BE2C (cell line): ENCODE measurements around the gene UNC45A.
A peak's percentile ranks its signal among the peaks of the same experiment; 100 is the strongest.

ENCODE experiments used
- DNase-seq: peaks from one replicate; pipeline ENCODE4 v3.0.0-alpha.2; 2020
- H3K27me3 ChIP-seq: fragments of 250-450 bp; sonication (Bioruptor Pico); 2 replicates; pipeline ENCODE4 v1.5.1; 2020; ENCODE audit warnings: mild to moderate bottlenecking
- H3K36me3 ChIP-seq: fragments of 250-450 bp; sonication (Bioruptor Pico); 2 replicates; pipeline ENCODE4 v1.5.1; 2020; ENCODE audit warnings: mild to moderate bottlenecking
- H3K4me1 ChIP-seq: fragments of 250-450 bp; sonication (Bioruptor Pico); 2 replicates; pipeline ENCODE4 v1.5.1; 2020
- H3K4me3 ChIP-seq: 2 replicates; pipeline ENCODE4 v1.5.1; 2011; ENCODE audit warnings: low read depth, low read length
- H3K9me3 ChIP-seq: fragments of 250-450 bp; sonication (Bioruptor Pico); 2 replicates; pipeline ENCODE4 v1.5.1; 2020
- CTCF ChIP-seq: IDR thresholded peaks from 2 replicates; pipeline ENCODE4 v1.5.1; 2012; ENCODE audit warnings: mild to moderate bottlenecking, low read depth, low read length

Gene UNC45A

GRCh38 chr15:90902840-90903732, 32.0 kb upstream of the UNC45A start, which contains the start of gene MAN2A2:
TSS of gene MAN2A2 (plus strand) at chr15:90903302. CDS start at chr15:90904208, 906 bp downstream.
- H3K9me3 ChIP-seq = no peaks in the 10 kb centered on the region
- H3K27me3 ChIP-seq = no peaks in the 10 kb centered on the region
- DNase-seq = peak; percentile 60
- no peaks in the 10 kb centered on the region for H3K4me1 ChIP-seq
- peak within 1 kb of the TSS; percentile 83 for H3K4me3 ChIP-seq
- peaks cover 21% of the 10 kb centered on the region for H3K36me3 ChIP-seq
- no peak for TF ChIP-seq CTCF

- Histone ChIP-seq H3K36me3 (peaks cover 21% of the 10 kb centered on the region), H3K4me3 (peak overlapping the region; percentile 83), H3K27me3 (no peaks in the 10 kb centered on the region), H3K9me3 (no peaks in the 10 kb centered on the region), H3K4me1 (no peaks in the 10 kb centered on the region)
- 0 out of 2 replicates have a peak, but pooled peaks have one; percentile 9 for TF ChIP-seq CTCF
- DNase-seq = no peak
These were observed 31.1 kb upstream of the UNC45A start for GRCh38 chr15:90903733-90904536.

GRCh38 chr15:90904746-90905145, 30.3 kb upstream of the UNC45A start:
- no peak for DNase-seq
- no peaks in the 10 kb centered on the region for H3K27me3 ChIP-seq
- H3K36me3 ChIP-seq = peaks cover 25% of the 10 kb centered on the region
- TF ChIP-seq CTCF = no peak
- H3K4me3 ChIP-seq = no peak overlapping the region
- H3K4me1 ChIP-seq = no peaks in the 10 kb centered on the region
- H3K9me3 ChIP-seq = no peaks in the 10 kb centered on the region

- no peak for DNase-seq
- H3K4me1 ChIP-seq = no peaks in the 10 kb centered on the region
- no peak for TF ChIP-seq CTCF
- H3K4me3 ChIP-seq = no peak overlapping the region
- H3K36me3 ChIP-seq = peaks cover 33% of the 10 kb centered on the region
- H3K9me3 ChIP-seq = no peaks in the 10 kb centered on the region
- no peaks in the 10 kb centered on the region for H3K27me3 ChIP-seq
These were observed 29.5 kb upstream of the UNC45A start for GRCh38 chr15:90905306-90906180.

GRCh38 chr15:90906181-90906849, 28.8 kb upstream of the UNC45A start:
- TF ChIP-seq CTCF = no peak
- DNase-seq = no peak
- Histone ChIP-seq H3K9me3 (no peaks in the 10 kb centered on the region), H3K36me3 (peaks cover 33% of the 10 kb centered on the region), H3K4me1 (no peaks in the 10 kb centered on the region), H3K4me3 (no peak overlapping the region), H3K27me3 (no peaks in the 10 kb centered on the region)
